GM23338 (cell line): ENCODE results near the gene BABAM1. TPM values are rescaled to one million over a fixed set of nuclear protein-coding genes. Genes with fewer than 3 reads are reported as not detected.

Experiments used
- CREB1 ChIP-seq: fragments of 250-450 bp; sonication (Bioruptor Pico); IDR thresholded peaks from 2 replicates; pipeline ENCODE4 v1.5.0; 2020; ENCODE audit warnings: low read depth, mild to moderate bottlenecking, moderate library complexity
- JUNB ChIP-seq: IDR thresholded peaks from one replicate; pipeline ENCODE4 v1.6.1; 2016; ENCODE audit warnings: antibody characterized with exemption; ENCODE audit not compliant: unreplicated experiment
- POLR2AphosphoS5 ChIP-seq: IDR thresholded peaks from 2 replicates; pipeline ENCODE4 v1.6.1; 2016; ENCODE audit warnings: antibody characterized with exemption, low read depth
- STAT1 ChIP-seq: IDR thresholded peaks from one replicate; pipeline ENCODE4 v1.6.1; 2016; ENCODE audit warnings: antibody characterized with exemption; ENCODE audit not compliant: unreplicated experiment
- ZNF331 ChIP-seq: fragments of 250-450 bp; sonication (Bioruptor Pico); IDR thresholded peaks from 2 replicates; pipeline ENCODE4 v1.5.0; 2020; ENCODE audit warnings: low read depth, mild to moderate bottlenecking, moderate library complexity
- polyA plus RNA-seq: library from polyadenylated mRNA; unstranded; fragments of >200 nt; fragmentation: Nextera tagmentation; extraction: Ambion mirVana; gene quantifications from 2 replicates; pipeline ENCODE4 v1.2.1, GENCODE V29; 2016
- total RNA-seq: library from RNA; depleted of rRNA; stranded (reverse); fragments of >200 nt; shearing (Covaris generic); gene quantifications from 2 replicates; pipeline ENCODE4 v1.2.3, GENCODE V29; 2014
- TF ChIP-seq, protein P1 (sequence below): fragments of 250-450 bp; sonication (Bioruptor Pico); IDR thresholded peaks from 2 replicates; pipeline ENCODE4 v1.5.0; 2020; ENCODE audit warnings: mild to moderate bottlenecking, moderate library complexity
- TF ChIP-seq, protein P2 (sequence below): IDR thresholded peaks from 2 replicates; pipeline ENCODE4 v1.6.1; 2016; ENCODE audit warnings: antibody characterized with exemption
- TF ChIP-seq, protein P3 (sequence below), 2 experiments: fragments of 200-600 bp in 1 of 2; sonication (generic) in 1 of 2; conservative IDR thresholded peaks; 2 replicates each; pipeline versions ENCODE4 v1.5.1 to v1.6.1; 2016 to 2017; ENCODE audit warnings: antibody characterized with exemption in 2 of 2, low read depth in 2 of 2, mild to moderate bottlenecking in 2 of 2, moderate library complexity in 1 of 2
- TF ChIP-seq, protein P4 (sequence below): IDR thresholded peaks from one replicate; pipeline ENCODE4 v1.6.1; 2018; ENCODE audit warnings: antibody characterized with exemption; ENCODE audit not compliant: unreplicated experiment

The BABAM1 gene
- total and polyA plus RNA-seq, 2 experiments from 2014 or later = 78.1 to 95.0 TPM

DNA sequence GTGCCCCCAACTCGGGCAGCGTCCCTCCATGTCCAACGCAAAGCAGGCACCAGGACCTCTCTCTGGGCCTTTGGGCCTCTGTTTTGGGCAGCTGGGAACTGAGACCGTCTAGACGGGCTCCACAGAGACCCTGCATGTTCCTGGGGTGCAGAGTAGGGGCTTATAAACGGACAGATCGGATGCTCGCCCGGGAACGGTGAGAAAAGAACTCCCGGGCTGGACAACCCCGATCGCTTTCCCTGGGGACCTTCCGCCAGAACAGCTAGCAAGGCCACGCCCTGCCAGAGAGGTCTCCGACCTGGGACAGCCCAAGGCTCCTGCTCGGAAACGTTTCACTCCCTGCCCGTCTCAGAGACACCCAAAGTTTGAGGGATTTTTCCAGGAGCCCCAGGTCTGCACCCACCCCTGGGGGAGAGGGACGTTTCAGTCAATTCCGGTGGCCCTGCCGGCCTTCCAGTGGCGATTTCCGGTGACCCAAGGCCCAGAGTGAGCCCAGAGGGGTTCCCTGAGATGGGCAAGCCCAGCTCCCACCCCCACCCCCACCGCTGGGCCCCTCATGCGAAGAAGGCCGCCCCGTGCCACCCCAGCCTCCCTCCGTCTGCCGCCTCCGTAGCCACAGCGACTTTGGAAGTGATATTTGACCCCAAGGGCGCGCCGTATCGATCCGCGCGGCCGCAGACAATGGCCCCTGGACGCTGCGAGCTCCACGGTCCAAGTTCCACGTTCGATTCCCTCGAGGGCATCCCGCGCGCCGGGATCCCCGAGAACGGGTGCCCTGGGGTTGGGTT is 23.2 kb upstream of the BABAM1 start (continued):
- TF ChIP-seq, protein P1, sequence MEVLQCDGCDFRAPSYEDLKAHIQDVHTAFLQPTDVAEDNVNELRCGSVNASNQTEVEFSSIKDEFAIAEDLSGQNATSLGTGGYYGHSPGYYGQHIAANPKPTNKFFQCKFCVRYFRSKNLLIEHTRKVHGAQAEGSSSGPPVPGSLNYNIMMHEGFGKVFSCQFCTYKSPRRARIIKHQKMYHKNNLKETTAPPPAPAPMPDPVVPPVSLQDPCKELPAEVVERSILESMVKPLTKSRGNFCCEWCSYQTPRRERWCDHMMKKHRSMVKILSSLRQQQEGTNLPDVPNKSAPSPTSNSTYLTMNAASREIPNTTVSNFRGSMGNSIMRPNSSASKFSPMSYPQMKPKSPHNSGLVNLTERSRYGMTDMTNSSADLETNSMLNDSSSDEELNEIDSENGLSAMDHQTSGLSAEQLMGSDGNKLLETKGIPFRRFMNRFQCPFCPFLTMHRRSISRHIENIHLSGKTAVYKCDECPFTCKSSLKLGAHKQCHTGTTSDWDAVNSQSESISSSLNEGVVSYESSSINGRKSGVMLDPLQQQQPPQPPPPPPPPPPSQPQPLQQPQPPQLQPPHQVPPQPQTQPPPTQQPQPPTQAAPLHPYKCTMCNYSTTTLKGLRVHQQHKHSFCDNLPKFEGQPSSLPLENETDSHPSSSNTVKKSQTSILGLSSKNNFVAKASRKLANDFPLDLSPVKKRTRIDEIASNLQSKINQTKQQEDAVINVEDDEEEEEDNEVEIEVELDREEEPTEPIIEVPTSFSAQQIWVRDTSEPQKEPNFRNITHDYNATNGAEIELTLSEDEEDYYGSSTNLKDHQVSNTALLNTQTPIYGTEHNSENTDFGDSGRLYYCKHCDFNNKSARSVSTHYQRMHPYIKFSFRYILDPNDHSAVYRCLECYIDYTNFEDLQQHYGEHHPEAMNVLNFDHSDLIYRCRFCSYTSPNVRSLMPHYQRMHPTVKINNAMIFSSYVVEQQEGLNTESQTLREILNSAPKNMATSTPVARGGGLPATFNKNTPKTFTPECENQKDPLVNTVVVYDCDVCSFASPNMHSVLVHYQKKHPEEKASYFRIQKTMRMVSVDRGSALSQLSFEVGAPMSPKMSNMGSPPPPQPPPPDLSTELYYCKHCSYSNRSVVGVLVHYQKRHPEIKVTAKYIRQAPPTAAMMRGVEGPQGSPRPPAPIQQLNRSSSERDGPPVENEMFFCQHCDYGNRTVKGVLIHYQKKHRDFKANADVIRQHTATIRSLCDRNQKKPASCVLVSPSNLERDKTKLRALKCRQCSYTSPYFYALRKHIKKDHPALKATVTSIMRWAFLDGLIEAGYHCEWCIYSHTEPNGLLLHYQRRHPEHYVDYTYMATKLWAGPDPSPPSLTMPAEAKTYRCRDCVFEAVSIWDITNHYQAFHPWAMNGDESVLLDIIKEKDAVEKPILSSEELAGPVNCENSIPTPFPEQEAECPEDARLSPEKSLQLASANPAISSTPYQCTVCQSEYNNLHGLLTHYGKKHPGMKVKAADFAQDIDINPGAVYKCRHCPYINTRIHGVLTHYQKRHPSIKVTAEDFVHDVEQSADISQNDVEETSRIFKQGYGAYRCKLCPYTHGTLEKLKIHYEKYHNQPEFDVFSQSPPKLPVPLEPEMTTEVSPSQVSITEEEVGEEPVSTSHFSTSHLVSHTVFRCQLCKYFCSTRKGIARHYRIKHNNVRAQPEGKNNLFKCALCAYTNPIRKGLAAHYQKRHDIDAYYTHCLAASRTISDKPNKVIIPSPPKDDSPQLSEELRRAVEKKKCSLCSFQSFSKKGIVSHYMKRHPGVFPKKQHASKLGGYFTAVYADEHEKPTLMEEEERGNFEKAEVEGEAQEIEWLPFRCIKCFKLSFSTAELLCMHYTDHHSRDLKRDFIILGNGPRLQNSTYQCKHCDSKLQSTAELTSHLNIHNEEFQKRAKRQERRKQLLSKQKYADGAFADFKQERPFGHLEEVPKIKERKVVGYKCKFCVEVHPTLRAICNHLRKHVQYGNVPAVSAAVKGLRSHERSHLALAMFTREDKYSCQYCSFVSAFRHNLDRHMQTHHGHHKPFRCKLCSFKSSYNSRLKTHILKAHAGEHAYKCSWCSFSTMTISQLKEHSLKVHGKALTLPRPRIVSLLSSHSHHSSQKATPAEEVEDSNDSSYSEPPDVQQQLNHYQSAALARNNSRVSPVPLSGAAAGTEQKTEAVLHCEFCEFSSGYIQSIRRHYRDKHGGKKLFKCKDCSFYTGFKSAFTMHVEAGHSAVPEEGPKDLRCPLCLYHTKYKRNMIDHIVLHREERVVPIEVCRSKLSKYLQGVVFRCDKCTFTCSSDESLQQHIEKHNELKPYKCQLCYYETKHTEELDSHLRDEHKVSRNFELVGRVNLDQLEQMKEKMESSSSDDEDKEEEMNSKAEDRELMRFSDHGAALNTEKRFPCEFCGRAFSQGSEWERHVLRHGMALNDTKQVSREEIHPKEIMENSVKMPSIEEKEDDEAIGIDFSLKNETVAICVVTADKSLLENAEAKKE (CRISPR knock-in tag) = no peak
- TF ChIP-seq CREB1 (CRISPR knock-in tag) = no peak
- TF ChIP-seq, protein P2, sequence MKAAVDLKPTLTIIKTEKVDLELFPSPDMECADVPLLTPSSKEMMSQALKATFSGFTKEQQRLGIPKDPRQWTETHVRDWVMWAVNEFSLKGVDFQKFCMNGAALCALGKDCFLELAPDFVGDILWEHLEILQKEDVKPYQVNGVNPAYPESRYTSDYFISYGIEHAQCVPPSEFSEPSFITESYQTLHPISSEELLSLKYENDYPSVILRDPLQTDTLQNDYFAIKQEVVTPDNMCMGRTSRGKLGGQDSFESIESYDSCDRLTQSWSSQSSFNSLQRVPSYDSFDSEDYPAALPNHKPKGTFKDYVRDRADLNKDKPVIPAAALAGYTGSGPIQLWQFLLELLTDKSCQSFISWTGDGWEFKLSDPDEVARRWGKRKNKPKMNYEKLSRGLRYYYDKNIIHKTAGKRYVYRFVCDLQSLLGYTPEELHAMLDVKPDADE = no peak
- no peak for TF ChIP-seq STAT1
- no peak for TF ChIP-seq ZNF331 (CRISPR knock-in tag)
- TF ChIP-seq, protein P3, sequence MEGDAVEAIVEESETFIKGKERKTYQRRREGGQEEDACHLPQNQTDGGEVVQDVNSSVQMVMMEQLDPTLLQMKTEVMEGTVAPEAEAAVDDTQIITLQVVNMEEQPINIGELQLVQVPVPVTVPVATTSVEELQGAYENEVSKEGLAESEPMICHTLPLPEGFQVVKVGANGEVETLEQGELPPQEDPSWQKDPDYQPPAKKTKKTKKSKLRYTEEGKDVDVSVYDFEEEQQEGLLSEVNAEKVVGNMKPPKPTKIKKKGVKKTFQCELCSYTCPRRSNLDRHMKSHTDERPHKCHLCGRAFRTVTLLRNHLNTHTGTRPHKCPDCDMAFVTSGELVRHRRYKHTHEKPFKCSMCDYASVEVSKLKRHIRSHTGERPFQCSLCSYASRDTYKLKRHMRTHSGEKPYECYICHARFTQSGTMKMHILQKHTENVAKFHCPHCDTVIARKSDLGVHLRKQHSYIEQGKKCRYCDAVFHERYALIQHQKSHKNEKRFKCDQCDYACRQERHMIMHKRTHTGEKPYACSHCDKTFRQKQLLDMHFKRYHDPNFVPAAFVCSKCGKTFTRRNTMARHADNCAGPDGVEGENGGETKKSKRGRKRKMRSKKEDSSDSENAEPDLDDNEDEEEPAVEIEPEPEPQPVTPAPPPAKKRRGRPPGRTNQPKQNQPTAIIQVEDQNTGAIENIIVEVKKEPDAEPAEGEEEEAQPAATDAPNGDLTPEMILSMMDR (conservative IDR thresholded peaks at IDR 0.05; ENCODE audit: low read depth in 2 of 2) = no peak
- no peak for TF ChIP-seq JUNB
- no peak for TF ChIP-seq POLR2AphosphoS5
- TF ChIP-seq, protein P4, sequence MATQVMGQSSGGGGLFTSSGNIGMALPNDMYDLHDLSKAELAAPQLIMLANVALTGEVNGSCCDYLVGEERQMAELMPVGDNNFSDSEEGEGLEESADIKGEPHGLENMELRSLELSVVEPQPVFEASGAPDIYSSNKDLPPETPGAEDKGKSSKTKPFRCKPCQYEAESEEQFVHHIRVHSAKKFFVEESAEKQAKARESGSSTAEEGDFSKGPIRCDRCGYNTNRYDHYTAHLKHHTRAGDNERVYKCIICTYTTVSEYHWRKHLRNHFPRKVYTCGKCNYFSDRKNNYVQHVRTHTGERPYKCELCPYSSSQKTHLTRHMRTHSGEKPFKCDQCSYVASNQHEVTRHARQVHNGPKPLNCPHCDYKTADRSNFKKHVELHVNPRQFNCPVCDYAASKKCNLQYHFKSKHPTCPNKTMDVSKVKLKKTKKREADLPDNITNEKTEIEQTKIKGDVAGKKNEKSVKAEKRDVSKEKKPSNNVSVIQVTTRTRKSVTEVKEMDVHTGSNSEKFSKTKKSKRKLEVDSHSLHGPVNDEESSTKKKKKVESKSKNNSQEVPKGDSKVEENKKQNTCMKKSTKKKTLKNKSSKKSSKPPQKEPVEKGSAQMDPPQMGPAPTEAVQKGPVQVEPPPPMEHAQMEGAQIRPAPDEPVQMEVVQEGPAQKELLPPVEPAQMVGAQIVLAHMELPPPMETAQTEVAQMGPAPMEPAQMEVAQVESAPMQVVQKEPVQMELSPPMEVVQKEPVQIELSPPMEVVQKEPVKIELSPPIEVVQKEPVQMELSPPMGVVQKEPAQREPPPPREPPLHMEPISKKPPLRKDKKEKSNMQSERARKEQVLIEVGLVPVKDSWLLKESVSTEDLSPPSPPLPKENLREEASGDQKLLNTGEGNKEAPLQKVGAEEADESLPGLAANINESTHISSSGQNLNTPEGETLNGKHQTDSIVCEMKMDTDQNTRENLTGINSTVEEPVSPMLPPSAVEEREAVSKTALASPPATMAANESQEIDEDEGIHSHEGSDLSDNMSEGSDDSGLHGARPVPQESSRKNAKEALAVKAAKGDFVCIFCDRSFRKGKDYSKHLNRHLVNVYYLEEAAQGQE = no peak
